ENCODE measurements around the gene IKZF2.

DNA sequence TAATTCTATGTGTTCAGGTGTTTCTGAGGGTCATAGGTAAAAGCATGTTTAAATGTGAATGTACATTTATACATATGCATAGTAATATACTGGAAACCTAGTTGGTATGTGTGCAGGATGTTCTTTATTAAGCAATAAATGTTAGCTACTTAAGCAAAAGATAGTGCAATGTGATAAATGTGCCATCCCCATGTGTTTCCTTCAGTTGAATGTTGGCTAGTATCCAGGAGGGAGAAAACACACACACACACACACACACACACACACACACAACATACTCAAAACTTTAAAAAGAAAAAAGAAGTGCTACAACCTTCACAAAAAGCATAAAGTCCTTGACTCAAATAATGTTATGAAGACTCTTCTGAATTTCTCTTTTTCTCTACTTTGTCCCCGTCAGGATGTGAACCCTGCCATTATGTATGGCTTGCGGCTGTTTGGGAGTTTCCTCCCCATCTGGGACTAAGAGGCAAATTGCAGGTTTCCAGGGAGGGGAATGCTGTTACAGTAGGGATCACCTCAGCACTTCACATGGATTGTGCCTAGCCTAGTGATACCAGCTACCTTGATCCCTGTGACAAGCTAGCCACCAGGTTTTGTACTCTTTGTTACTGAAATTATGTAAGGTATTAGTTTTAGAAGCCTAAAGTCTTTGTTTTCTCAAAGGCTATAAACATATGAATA lies 82.6 kb downstream of the IKZF2 start:
- no peak for TF ChIP-seq POLR2A (IDR thresholded peaks at IDR 0.05)
- TF ChIP-seq, protein P1, sequence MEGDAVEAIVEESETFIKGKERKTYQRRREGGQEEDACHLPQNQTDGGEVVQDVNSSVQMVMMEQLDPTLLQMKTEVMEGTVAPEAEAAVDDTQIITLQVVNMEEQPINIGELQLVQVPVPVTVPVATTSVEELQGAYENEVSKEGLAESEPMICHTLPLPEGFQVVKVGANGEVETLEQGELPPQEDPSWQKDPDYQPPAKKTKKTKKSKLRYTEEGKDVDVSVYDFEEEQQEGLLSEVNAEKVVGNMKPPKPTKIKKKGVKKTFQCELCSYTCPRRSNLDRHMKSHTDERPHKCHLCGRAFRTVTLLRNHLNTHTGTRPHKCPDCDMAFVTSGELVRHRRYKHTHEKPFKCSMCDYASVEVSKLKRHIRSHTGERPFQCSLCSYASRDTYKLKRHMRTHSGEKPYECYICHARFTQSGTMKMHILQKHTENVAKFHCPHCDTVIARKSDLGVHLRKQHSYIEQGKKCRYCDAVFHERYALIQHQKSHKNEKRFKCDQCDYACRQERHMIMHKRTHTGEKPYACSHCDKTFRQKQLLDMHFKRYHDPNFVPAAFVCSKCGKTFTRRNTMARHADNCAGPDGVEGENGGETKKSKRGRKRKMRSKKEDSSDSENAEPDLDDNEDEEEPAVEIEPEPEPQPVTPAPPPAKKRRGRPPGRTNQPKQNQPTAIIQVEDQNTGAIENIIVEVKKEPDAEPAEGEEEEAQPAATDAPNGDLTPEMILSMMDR (IDR thresholded peaks at IDR 0.05): no peak
